Fibroblast of villous mesenchyme (primary cell): ENCODE results near the gene BYSL. TPM values are rescaled to one million over a fixed set of nuclear protein-coding genes. Genes with fewer than 3 reads are reported as not detected.

Source experiments
- DNase-seq: peaks from one replicate; pipeline ENCODE4 v3.0.0-alpha.2; 2010; ENCODE audit warnings: low read depth
- H3K4me3 ChIP-seq: 2 replicates; pipeline ENCODE4 v1.5.1; 2011; ENCODE audit warnings: low read depth, mild to moderate bottlenecking, low read length
- CTCF ChIP-seq: IDR thresholded peaks from 2 replicates; pipeline ENCODE4 v1.5.1; 2012; ENCODE audit warnings: low read depth, mild to moderate bottlenecking, low read length; ENCODE audit not compliant: insufficient read depth
- small RNA-seq: library from RNA; depleted of rRNA; stranded (forward); fragments of <200 nt; gene quantifications from one replicate; pipeline ENCODE3, GENCODE V24; 2012
- total RNA-seq: library from RNA; depleted of rRNA; stranded (reverse); fragments of >200 nt; gene quantifications from 2 replicates; pipeline ENCODE4 v1.2.3, GENCODE V29; 2012

The BYSL gene
- total RNA-seq, 1 donor: 20.7 TPM

DNA sequence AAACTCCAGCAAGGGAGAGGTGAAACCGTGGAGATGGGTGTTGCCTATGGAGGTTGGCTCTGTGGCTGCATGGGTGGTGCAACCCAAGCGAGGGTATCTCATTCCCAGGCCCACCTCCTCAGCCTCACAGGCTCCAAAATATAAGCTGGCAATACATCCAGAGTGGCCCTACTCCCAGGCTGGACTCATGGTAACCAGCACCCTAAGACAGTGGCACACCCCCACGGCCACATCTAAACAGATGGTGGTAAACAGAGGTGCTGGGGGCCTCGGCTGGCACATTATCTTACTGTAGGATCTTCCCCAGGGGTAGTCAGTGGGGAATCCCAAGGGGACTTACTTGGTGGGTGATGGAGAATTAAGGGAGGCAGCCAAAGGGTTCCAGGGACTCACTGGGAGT is 54.0 kb downstream of the BYSL start:
- no peak for DNase-seq
- TF ChIP-seq CTCF: no peak
- no peak overlapping the region for H3K4me3 ChIP-seq

- no peak overlapping the region for H3K4me3 ChIP-seq
- no peak for TF ChIP-seq CTCF
- DNase-seq: peak; percentile 69
Measured at GRCh38 chr6:41976794-41977484, 55.6 kb downstream of the BYSL start.

Small RNA genes within 50 kb of the gene (small RNA-seq; reads per million reads assigned to genes)
- not detected for gene RF00019

Other genes starting within 250 kb of the BYSL start
- 3.0 and 5.2 TPM in 2 replicates for gene TFEB, start 185.9 kb upstream of the BYSL start, total RNA-seq
- not detected in 2 replicates for gene PGC, start 174.1 kb upstream of the BYSL start, total RNA-seq
- gene FRS3, start 141.6 kb upstream of the BYSL start, total RNA-seq: 1.3 TPM in 2 replicates
- gene PRICKLE4, start 140.7 kb upstream of the BYSL start, total RNA-seq: 0.64 and 0.86 TPM in 2 replicates
- 67.3 and 70.0 TPM in 2 replicates for gene TOMM6, start 133.8 kb upstream of the BYSL start, total RNA-seq
- gene USP49, start 26.1 kb upstream of the BYSL start, total RNA-seq: 2.3 and 3.0 TPM in 2 replicates
- gene MED20, start 360 bp upstream of the BYSL start, total RNA-seq: 31.9 and 40.2 TPM in 2 replicates
- gene CCND3, start 20.3 kb downstream of the BYSL start, total RNA-seq: 25.8 and 42.3 TPM in 2 replicates
- gene TAF8, start 129.0 kb downstream of the BYSL start, total RNA-seq: 16.0 and 20.0 TPM in 2 replicates
- 2.6 and 4.3 TPM in 2 replicates for gene C6orf132, start 221.1 kb downstream of the BYSL start, total RNA-seq